Activated CD4-positive, alpha-beta T cell treated with anti-CD3 and anti-CD28 coated beads, Interleukin-2, amount 10 ng/mL, durations not matched to agents 24 days and 14 days (primary cell): ENCODE measurements around the gene TMEM214. TPM values are rescaled to one million over a fixed set of nuclear protein-coding genes. Genes with fewer than 3 reads are reported as not detected.

Experiments
- total RNA-seq: library from RNA; stranded (reverse); gene quantifications from 2 replicates; pipeline ENCODE4 v1.2.3, GENCODE V29; 2022

TMEM214 gene
- total RNA-seq, 1 donor from 2014 or later, result 93.4 TPM

Other genes with a start within 250 kb of the TMEM214 start
- gene CENPA, start 246.9 kb upstream of the TMEM214 start, total RNA-seq, result 21.8 and 23.6 TPM in 2 replicates
- not detected in 2 replicates for gene DPYSL5, start 184.8 kb upstream of the TMEM214 start, total RNA-seq
- 2.5 and 3.6 TPM in 2 replicates for gene MAPRE3, start 62.3 kb upstream of the TMEM214 start, total RNA-seq
- 13.9 and 14.1 TPM in 2 replicates for gene AGBL5, start 18.7 kb downstream of the TMEM214 start, total RNA-seq
- gene OST4, start 38.7 kb downstream of the TMEM214 start, total RNA-seq, result 314 and 326 TPM in 2 replicates
- 1.1 and 1.4 TPM in 2 replicates for gene EMILIN1, start 45.6 kb downstream of the TMEM214 start, total RNA-seq
- 13.4 and 13.9 TPM in 2 replicates for gene KHK, start 53.8 kb downstream of the TMEM214 start, total RNA-seq
- 14.4 and 15.1 TPM in 2 replicates for gene CGREF1, start 86.2 kb downstream of the TMEM214 start, total RNA-seq
- 0.23 and 0.28 TPM in 2 replicates for gene ABHD1, start 90.8 kb downstream of the TMEM214 start, total RNA-seq
- gene PREB, start 101.7 kb downstream of the TMEM214 start, total RNA-seq, result 85.4 and 88.3 TPM in 2 replicates
- gene PRR30, start 106.4 kb downstream of the TMEM214 start, total RNA-seq, result not detected in 2 replicates
- not detected in 2 replicates for gene TCF23, start 116.0 kb downstream of the TMEM214 start, total RNA-seq
- 109 and 120 TPM in 2 replicates for gene ATRAID, start 179.1 kb downstream of the TMEM214 start, total RNA-seq
- gene SLC5A6, start 179.3 kb downstream of the TMEM214 start, total RNA-seq, result 87.1 and 97.9 TPM in 2 replicates
- gene CAD, start 184.4 kb downstream of the TMEM214 start, total RNA-seq, result 144 and 159 TPM in 2 replicates
- gene SLC30A3, start 230.1 kb downstream of the TMEM214 start, total RNA-seq, result 1.4 and 2.2 TPM in 2 replicates
- not detected in 2 replicates for gene DNAJC5G, start 242.5 kb downstream of the TMEM214 start, total RNA-seq
- gene TRIM54, start 249.5 kb downstream of the TMEM214 start, total RNA-seq, result 0.33 and 0.47 TPM in 2 replicates